Osteocyte (in vitro differentiated cells): ENCODE measurements around the gene ZBED6. TPM values are rescaled to one million over a fixed set of nuclear protein-coding genes. Genes with fewer than 3 reads are reported as not detected.
A peak's percentile ranks its signal among the peaks of the same experiment; 100 is the strongest.
"Not testable (repeated sequence)": the region's sequence is repeated elsewhere in the genome, so short reads cannot be mapped to it uniquely, and the experiment has no call there.

ENCODE experiments used
- DNase-seq: peaks from one replicate; pipeline ENCODE4 v3.0.0; 2021; ENCODE audit warnings: mixed read lengths; ENCODE audit not compliant: unreplicated experiment; ENCODE audit errors: extremely low spot score
- H3K27ac Mint-ChIP-seq: one replicate; pipeline ENCODE4 v1.8.0; 2021; ENCODE audit warnings: mild to moderate bottlenecking, mixed read lengths; ENCODE audit not compliant: unreplicated experiment
- H3K27me3 Mint-ChIP-seq: one replicate; pipeline ENCODE4 v1.8.0; 2021; ENCODE audit warnings: mixed read lengths; ENCODE audit not compliant: unreplicated experiment
- H3K36me3 Mint-ChIP-seq: one replicate; pipeline ENCODE4 v1.8.0; 2021; ENCODE audit warnings: mixed read lengths; ENCODE audit not compliant: unreplicated experiment
- H3K4me1 Mint-ChIP-seq: one replicate; pipeline ENCODE4 v1.8.0; 2021; ENCODE audit warnings: mixed read lengths; ENCODE audit not compliant: unreplicated experiment
- H3K4me3 Mint-ChIP-seq: one replicate; pipeline ENCODE4 v1.8.0; 2021; ENCODE audit warnings: mild to moderate bottlenecking, moderate library complexity, mixed read lengths; ENCODE audit not compliant: unreplicated experiment
- H3K9me3 Mint-ChIP-seq: one replicate; pipeline ENCODE4 v1.8.0; 2021; ENCODE audit warnings: mixed read lengths; ENCODE audit not compliant: unreplicated experiment
- total RNA-seq: library from RNA; stranded (reverse); gene quantifications from 2 replicates; pipeline ENCODE4 v1.2.1, GENCODE V29; 2021
- TF ChIP-seq, protein P1 (sequence below): fragments of 200-600 bp; sonication (generic); IDR thresholded peaks from 2 replicates; pipeline ENCODE4 v1.5.0; 2021; ENCODE audit warnings: antibody characterized with exemption, mild to moderate bottlenecking, moderate library complexity

Gene ZBED6
- total RNA-seq, 1 donor from 2014 or later, result 43.4 TPM

DNA sequence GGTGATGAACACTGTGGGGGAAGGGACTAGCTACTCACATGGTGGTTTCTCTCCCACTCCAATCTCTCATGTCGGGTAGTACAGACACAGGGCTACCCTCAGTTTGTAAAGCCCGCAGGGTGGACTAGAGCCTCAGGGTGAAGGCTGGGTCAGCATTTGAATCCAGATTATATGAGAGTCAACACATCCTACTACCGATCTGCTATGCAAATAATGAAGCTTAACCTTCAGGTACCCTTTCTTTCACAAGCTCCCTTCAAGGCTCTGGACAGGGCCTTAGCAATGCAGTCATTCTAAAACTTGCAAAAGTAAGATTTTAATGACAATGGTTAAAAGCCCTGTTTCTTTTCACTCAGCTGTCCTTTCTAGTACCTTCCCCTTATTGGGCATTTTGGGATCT, 5.5 kb upstream of the ZBED6 start:
- no peaks in the 10 kb centered on the region for H3K9me3 Mint-ChIP-seq
- TF ChIP-seq, protein P1, sequence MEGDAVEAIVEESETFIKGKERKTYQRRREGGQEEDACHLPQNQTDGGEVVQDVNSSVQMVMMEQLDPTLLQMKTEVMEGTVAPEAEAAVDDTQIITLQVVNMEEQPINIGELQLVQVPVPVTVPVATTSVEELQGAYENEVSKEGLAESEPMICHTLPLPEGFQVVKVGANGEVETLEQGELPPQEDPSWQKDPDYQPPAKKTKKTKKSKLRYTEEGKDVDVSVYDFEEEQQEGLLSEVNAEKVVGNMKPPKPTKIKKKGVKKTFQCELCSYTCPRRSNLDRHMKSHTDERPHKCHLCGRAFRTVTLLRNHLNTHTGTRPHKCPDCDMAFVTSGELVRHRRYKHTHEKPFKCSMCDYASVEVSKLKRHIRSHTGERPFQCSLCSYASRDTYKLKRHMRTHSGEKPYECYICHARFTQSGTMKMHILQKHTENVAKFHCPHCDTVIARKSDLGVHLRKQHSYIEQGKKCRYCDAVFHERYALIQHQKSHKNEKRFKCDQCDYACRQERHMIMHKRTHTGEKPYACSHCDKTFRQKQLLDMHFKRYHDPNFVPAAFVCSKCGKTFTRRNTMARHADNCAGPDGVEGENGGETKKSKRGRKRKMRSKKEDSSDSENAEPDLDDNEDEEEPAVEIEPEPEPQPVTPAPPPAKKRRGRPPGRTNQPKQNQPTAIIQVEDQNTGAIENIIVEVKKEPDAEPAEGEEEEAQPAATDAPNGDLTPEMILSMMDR, result no peak
- peaks cover 4% of the 10 kb centered on the region for H3K4me1 Mint-ChIP-seq
- no peak overlapping the region for H3K27ac Mint-ChIP-seq
- no peaks in the 10 kb centered on the region for H3K27me3 Mint-ChIP-seq
- no peaks in the 10 kb centered on the region for H3K36me3 Mint-ChIP-seq
- H3K4me3 Mint-ChIP-seq, result no peak overlapping the region
- no peak for DNase-seq

DNA sequence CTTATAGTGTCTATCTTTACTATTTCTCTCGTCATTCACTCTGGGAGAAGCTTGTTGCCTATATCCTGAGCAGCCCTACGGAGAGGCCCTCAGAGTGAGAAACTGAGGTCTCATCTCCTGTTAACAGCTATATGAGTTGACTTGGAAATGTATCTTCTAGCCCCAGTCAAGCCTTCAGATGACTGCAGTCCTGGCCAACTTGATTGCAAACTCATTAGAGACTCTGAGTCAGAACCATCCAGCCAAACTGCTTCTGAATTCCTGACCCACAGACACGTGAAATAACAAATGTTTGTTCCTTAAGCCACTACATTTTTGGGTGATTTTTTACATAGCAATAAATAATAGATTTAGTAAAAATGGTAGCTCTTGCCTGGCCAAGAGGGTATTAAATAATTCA, 3.9 kb upstream of the ZBED6 start:
- no peak for DNase-seq
- Mint-ChIP-seq H3K4me3 (no peak overlapping the region), H3K27ac (no peak overlapping the region), H3K4me1 (peaks cover 7% of the 10 kb centered on the region), H3K36me3 (no peaks in the 10 kb centered on the region), H3K27me3 (no peaks in the 10 kb centered on the region), H3K9me3 (no peaks in the 10 kb centered on the region)
- TF ChIP-seq, protein P1, result no peak

DNA sequence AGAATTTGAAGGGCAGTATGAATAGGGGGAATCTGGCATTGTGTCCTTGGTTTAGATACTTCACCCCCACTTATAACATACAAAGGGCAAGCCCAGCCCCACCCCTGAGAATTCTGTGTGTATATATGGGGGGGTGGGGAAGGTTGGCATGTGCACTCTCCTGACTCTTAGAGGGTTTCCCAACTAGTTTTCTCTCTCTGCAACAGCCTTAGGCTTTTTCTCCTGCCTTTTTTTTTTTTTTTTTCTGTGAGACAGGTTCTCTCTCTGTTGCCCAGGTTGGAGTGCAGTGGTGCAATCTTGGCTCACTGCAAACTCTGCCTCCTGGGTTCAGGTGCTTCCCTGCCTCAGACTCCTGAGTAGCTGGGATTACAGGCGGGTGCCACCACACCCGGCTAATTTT, 2.9 kb upstream of the ZBED6 start:
- H3K4me1 Mint-ChIP-seq, result peaks cover 15% of the 10 kb centered on the region
- peaks cover 3% of the 10 kb centered on the region for H3K9me3 Mint-ChIP-seq
- H3K27ac Mint-ChIP-seq, result no peak overlapping the region
- peaks cover 7% of the 10 kb centered on the region for H3K36me3 Mint-ChIP-seq
- TF ChIP-seq, protein P1, result no peak
- no peaks in the 10 kb centered on the region for H3K27me3 Mint-ChIP-seq
- H3K4me3 Mint-ChIP-seq, result no peak overlapping the region
- no peak for DNase-seq

DNA sequence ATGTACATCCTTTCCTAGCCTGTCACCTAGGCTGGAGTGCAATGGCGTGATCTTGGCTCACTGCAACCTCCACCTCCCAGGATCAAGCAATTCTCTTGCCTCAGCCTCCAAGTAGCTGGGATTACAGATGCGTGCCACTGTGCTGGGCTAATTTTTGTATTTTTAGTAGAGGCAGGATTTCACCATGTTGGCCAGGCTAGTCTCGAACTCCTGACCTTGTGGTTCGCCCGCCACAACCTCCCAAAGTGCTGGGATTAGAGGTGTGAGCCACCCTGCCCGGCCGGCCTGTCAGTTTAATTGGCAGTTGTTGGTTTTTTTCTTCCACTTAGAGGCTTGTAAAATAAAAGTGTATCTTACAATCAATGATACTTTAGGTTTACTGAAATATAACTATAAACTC, 1.9 kb upstream of the ZBED6 start:
- not testable (repeated sequence) for H3K27ac Mint-ChIP-seq, H3K27me3 Mint-ChIP-seq, H3K9me3 Mint-ChIP-seq, H3K4me3 Mint-ChIP-seq
- Mint-ChIP-seq H3K4me1 (peaks cover 24% of the 10 kb centered on the region), H3K36me3 (peaks cover 17% of the 10 kb centered on the region)
- peak; percentile 19 for DNase-seq

DNA sequence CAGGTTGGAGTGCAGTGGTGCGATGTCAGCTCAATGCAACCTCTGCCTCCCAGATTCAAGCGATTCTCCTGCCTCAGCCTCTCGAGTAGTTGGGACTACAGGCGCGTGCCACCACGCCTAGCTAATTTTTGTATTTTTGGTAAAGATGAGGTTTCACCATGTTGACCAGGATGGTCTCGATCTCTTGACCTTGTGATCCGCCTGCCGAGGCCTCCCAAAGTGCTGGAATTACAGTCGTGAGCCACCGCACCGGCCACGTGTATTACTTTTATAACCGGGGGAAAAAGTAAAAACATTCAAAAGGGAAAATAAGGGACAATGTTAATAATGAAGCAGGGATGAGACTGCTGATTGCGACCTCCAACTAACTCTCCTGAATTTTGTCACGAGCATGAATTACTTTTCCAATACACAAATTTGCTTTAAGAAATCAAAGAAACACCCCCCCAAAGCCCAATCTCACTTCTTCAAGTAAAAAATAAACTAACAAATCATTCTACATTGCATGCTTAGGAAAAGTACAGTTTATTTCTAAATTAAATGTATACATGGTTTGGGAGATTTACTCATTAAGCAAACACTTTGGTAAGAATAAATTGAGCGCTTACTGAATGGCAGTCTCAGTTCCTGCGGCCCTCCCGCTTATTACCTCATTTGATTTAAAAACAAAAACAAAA, 521 bp upstream of the ZBED6 start:
- TF ChIP-seq, protein P1, result no peak
- peak overlapping the region; percentile 96 for H3K4me3 Mint-ChIP-seq

More for the DNA sequence above, 521 bp upstream of the ZBED6 start:
- peak overlapping the region; percentile 98 for H3K27ac Mint-ChIP-seq
- no peaks in the 10 kb centered on the region for H3K27me3 Mint-ChIP-seq
- H3K9me3 Mint-ChIP-seq, result peaks cover 5% of the 10 kb centered on the region
- peaks cover 31% of the 10 kb centered on the region for H3K4me1 Mint-ChIP-seq
- peak; percentile 21 for DNase-seq
- H3K36me3 Mint-ChIP-seq, result peaks cover 22% of the 10 kb centered on the region
